Measurements from ENCODE around the gene LY6G6D. TPM values are rescaled to one million over a fixed set of nuclear protein-coding genes. Genes with fewer than 3 reads are reported as not detected.

The LY6G6D gene
- total and polyA plus RNA-seq, 11 donors: 0.75 TPM; not detected in 10

DNA sequence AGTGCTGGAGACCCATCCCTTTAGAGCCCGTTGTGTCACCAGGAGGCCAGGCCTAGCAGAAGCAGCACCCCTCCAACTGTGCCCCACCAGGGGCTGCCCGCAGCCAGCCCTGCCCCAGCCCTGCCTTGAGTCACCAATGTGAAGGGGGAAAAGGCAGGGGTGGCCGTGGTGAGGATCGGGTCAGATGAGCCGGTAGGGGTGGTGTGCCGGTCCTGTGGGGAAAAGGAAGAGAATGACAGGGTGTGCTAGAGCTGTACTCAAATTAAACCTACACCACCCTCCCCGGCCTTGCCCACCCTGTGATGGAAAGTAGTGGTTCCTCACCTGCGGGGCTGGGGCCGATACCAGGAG is 50.4 kb downstream of the LY6G6D start:
- ATAC-seq (no peak), DNase-seq (no peak)
- 87 to 96% (median 90%) methylated on average over 9 of the region's 9 CpGs for WGBS, 4 donors
- peaks cover 0 to 17% (median 0%) of the 10 kb centered on the region in 9 donors for H3K36me3 ChIP-seq
- intact Hi-C loops (cut with DNase I): loop anchor here in 4 of 10 donors (5.0 to 10.0 kb wide), 4 partner anchors 33 to 83 kb away; partner anchors contain the start of genes DDAH2 (in 2 of the 4) and LY6G5C (in 2 of the 4)
- H3K27ac ChIP-seq: no peak overlapping the region
- H3K4me1 ChIP-seq: peaks cover 0 to 32% (median 6%) of the 10 kb centered on the region in 12 donors
- no peaks in the 10 kb centered on the region for H3K27me3 ChIP-seq
- H3K9me3 ChIP-seq: no peaks in the 10 kb centered on the region
- no peak overlapping the region for H3K4me3 ChIP-seq
- no peak for TF ChIP-seq POLR2A (IDR thresholded peaks at IDR 0.05)
- TF ChIP-seq, protein P1, sequence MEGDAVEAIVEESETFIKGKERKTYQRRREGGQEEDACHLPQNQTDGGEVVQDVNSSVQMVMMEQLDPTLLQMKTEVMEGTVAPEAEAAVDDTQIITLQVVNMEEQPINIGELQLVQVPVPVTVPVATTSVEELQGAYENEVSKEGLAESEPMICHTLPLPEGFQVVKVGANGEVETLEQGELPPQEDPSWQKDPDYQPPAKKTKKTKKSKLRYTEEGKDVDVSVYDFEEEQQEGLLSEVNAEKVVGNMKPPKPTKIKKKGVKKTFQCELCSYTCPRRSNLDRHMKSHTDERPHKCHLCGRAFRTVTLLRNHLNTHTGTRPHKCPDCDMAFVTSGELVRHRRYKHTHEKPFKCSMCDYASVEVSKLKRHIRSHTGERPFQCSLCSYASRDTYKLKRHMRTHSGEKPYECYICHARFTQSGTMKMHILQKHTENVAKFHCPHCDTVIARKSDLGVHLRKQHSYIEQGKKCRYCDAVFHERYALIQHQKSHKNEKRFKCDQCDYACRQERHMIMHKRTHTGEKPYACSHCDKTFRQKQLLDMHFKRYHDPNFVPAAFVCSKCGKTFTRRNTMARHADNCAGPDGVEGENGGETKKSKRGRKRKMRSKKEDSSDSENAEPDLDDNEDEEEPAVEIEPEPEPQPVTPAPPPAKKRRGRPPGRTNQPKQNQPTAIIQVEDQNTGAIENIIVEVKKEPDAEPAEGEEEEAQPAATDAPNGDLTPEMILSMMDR (IDR thresholded peaks at IDR 0.05): no peak

DNA sequence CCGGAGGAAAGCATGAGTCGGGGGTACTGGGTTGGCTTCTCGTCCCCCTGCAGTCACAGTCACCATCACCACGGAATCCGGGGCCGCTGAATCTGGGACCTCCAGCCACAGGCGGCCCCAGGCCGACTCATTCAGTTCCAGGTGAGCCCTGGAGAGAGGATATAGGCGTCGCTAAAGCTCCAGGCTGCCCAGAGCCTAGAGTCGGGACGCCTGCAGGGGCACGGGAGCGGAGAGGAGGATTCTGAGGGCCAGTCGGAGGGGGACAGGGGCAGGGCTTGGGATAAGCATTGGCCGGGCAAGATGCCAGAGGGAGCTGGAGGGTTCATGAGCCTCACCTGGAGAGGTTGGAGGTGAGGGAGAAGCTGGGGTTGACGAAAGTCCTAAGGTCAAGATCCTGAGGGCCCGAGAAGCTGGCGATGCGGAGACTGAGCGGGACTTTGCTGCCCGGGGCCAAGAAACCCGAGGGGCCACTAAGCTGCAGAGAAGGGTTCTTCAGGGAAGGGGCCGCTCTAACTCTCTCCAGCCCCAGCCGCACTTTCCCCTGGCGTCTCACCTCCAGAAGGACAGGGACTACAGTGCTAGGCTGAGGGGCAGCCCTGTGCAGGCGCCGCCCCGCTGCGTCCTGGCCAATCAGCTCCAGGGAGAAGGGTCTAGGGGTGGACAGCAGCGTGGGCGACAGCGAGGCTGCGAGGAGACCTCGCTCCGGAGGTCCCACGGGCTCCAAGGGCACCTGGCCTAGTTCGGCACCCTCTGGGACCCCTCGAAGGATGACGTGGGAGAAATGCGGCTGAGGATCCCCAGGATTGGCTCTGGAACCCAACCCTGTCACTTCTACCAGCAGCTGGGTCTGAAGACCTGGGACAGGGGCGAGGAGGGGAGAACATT is 51.0 kb downstream of the LY6G6D start:
- ATAC-seq (peak in 2 of 4 donors; percentile 30 to 42), DNase-seq (no peak)
- no peaks in the 10 kb centered on the region for H3K27me3 ChIP-seq
- peaks cover 0 to 32% (median 6%) of the 10 kb centered on the region in 12 donors for H3K4me1 ChIP-seq
- 55 to 72% (median 61%) methylated on average over 37 to 42 of the region's 42 CpGs for WGBS, 4 donors
- no peaks in the 10 kb centered on the region for H3K9me3 ChIP-seq
- intact Hi-C loops (cut with DNase I): loop anchor here in 4 of 10 donors (5.0 to 10.0 kb wide), 4 partner anchors 34 to 84 kb away; partner anchors contain the start of genes DDAH2 (in 2 of the 4) and LY6G5C (in 2 of the 4)
- H3K4me3 ChIP-seq: peak overlapping the region in 6 of 12 donors; percentile 22 to 38 (median 26)
- peaks cover 0 to 14% (median 0%) of the 10 kb centered on the region in 9 donors for H3K36me3 ChIP-seq
- TF ChIP-seq, protein P1 (IDR thresholded peaks at IDR 0.05): no peak
- TF ChIP-seq POLR2A (IDR thresholded peaks at IDR 0.05): no peak
- no peak overlapping the region for H3K27ac ChIP-seq

DNA sequence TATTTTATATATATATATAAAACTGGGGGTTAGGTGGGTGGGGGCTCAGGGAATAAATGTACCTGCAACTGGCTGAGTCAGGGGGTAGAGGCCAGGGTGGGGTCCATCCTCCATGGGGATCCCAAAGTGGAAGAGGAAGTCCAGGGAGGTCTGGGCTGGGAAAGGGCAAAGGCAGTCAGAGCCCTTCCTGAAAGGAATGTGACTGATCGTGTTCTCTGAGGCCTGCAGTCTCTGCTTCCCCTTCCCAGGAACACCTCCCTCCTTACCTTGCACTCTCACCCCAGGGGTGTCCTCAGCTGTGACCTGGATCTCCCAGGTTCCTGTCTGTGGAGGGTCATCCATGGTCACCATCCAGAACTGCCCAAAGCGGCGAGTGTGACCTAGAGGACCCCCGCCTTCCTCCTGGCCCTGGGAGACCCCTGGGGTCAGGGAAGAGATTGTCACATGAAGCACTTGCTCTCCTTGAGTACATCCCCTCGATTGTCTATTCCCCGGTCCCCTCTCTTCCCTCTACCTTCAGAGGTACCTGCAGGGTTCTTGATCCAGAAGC is 52.0 kb downstream of the LY6G6D start:
- Histone ChIP-seq H3K27me3 (no peaks in the 10 kb centered on the region), H3K4me3 (no peak overlapping the region), H3K9me3 (no peaks in the 10 kb centered on the region), H3K36me3 (peaks cover 0 to 3% (median 0%) of the 10 kb centered on the region in 9 donors), H3K4me1 (peaks cover 0 to 32% (median 6%) of the 10 kb centered on the region in 12 donors), H3K27ac (no peak overlapping the region)
- ATAC-seq (no peak), DNase-seq (no peak)
- intact Hi-C loops (cut with DNase I): loop anchor here in 4 of 10 donors (5.0 to 10.0 kb wide), 4 partner anchors 35 to 85 kb away; partner anchors contain the start of genes DDAH2 (in 2 of the 4) and LY6G5C (in 2 of the 4)
- TF ChIP-seq, protein P1 (IDR thresholded peaks at IDR 0.05): no peak
- TF ChIP-seq POLR2A (IDR thresholded peaks at IDR 0.05): no peak
- 81 to 85% (median 82%) methylated on average over 6 of the region's 6 CpGs for WGBS, 4 donors

Small RNA genes lying within 50 kb of the gene (microRNA-seq; reads per million reads assigned to microRNA genes)
- 0 to 1.4 (median 1.1) reads per million in 4 donors for gene MIR4646

Other genes starting within 250 kb of the LY6G6D start
Only the 30 nearest of the 41 such genes appear.
- under 1 TPM in 2 of 9 donors, not detected in 7; 0.18 to 0.64 TPM for gene LTA, start 143.1 kb upstream of the LY6G6D start, total RNA-seq
- under 1 TPM in 1 of 2 donors, not detected in 1; 0.07 TPM for gene LTA, start 143.1 kb upstream of the LY6G6D start, polyA plus RNA-seq
- gene TNF, start 139.8 kb upstream of the LY6G6D start, total RNA-seq: 1 to 10 TPM in 3 of 9 donors, under 1 TPM in 5, not detected in 1; 0.32 to 7.6 (median 0.51) TPM
- gene TNF, start 139.8 kb upstream of the LY6G6D start, polyA plus RNA-seq: under 1 TPM; 0.15 to 0.32 TPM
- 10 to 100 TPM in 1 of 9 donors, 1 to 10 TPM in 2, under 1 TPM in 2, not detected in 4; 0.30 to 15.6 (median 1.0) TPM for gene LTB, start 132.9 kb upstream of the LY6G6D start, total RNA-seq
- gene LTB, start 132.9 kb upstream of the LY6G6D start, polyA plus RNA-seq: under 1 TPM; 0.50 to 0.72 TPM
- gene LST1, start 129.1 kb upstream of the LY6G6D start, total RNA-seq: 10 to 100 TPM in 2 of 9 donors, 1 to 10 TPM in 6, not detected in 1; 1.6 to 58.0 (median 3.7) TPM
- gene LST1, start 129.1 kb upstream of the LY6G6D start, polyA plus RNA-seq: 1 to 10 TPM; 2.3 to 5.2 TPM
- 1 to 10 TPM in 1 of 9 donors, under 1 TPM in 1, not detected in 7; 1.00 to 2.5 TPM for gene NCR3, start 122.3 kb upstream of the LY6G6D start, total RNA-seq
- not detected for gene NCR3, start 122.3 kb upstream of the LY6G6D start, polyA plus RNA-seq
- gene AIF1, start 100.1 kb upstream of the LY6G6D start, total RNA-seq: 100 to 1,000 TPM in 1 of 9 donors, 10 to 100 TPM in 3, 1 to 10 TPM in 5; 5.7 to 120 (median 9.5) TPM
- gene AIF1, start 100.1 kb upstream of the LY6G6D start, polyA plus RNA-seq: 10 to 100 TPM in 1 of 2 donors, 1 to 10 TPM in 1; 6.7 to 18.4 TPM
- 100 to 1,000 TPM in 4 of 9 donors, 10 to 100 TPM in 5; 75.1 to 119 (median 97.4) TPM for gene PRRC2A, start 94.6 kb upstream of the LY6G6D start, total RNA-seq
- gene PRRC2A, start 94.6 kb upstream of the LY6G6D start, polyA plus RNA-seq: 100 to 1,000 TPM in 1 of 2 donors, 10 to 100 TPM in 1; 88.1 to 111 TPM
- 100 to 1,000 TPM; 265 to 499 (median 284) TPM for gene BAG6, start 62.7 kb upstream of the LY6G6D start, total RNA-seq
- 100 to 1,000 TPM; 307 to 378 TPM for gene BAG6, start 62.7 kb upstream of the LY6G6D start, polyA plus RNA-seq
- gene APOM, start 59.5 kb upstream of the LY6G6D start, total RNA-seq: 1 to 10 TPM in 8 of 9 donors, under 1 TPM in 1; 0.54 to 4.3 (median 1.7) TPM
- 1 to 10 TPM; 2.4 to 6.6 TPM for gene APOM, start 59.5 kb upstream of the LY6G6D start, polyA plus RNA-seq
- gene C6orf47, start 54.6 kb upstream of the LY6G6D start, total RNA-seq: 10 to 100 TPM; 16.5 to 23.8 (median 20.0) TPM
- 10 to 100 TPM; 19.4 to 30.9 TPM for gene C6orf47, start 54.6 kb upstream of the LY6G6D start, polyA plus RNA-seq
- 10 to 100 TPM; 15.9 to 29.8 (median 19.5) TPM for gene GPANK1, start 50.4 kb upstream of the LY6G6D start, total RNA-seq
- gene GPANK1, start 50.4 kb upstream of the LY6G6D start, polyA plus RNA-seq: 10 to 100 TPM; 19.5 to 24.5 TPM
- gene CSNK2B, start 49.3 kb upstream of the LY6G6D start, total RNA-seq: 100 to 1,000 TPM; 111 to 323 (median 116) TPM
- 100 to 1,000 TPM; 124 to 203 TPM for gene CSNK2B, start 49.3 kb upstream of the LY6G6D start, polyA plus RNA-seq
- 10 to 100 TPM in 1 of 9 donors, 1 to 10 TPM in 8; 1.4 to 12.0 (median 4.6) TPM for gene LY6G5B, start 45.4 kb upstream of the LY6G6D start, total RNA-seq
- gene LY6G5B, start 45.4 kb upstream of the LY6G6D start, polyA plus RNA-seq: 1 to 10 TPM; 2.1 to 5.3 TPM
- gene LY6G5C, start 34.3 kb upstream of the LY6G6D start, total RNA-seq: 1 to 10 TPM; 1.3 to 3.1 (median 2.2) TPM
- gene LY6G5C, start 34.3 kb upstream of the LY6G6D start, polyA plus RNA-seq: 1 to 10 TPM; 1.4 to 3.0 TPM
- gene ABHD16A, start 12.0 kb upstream of the LY6G6D start, total RNA-seq: 10 to 100 TPM; 24.2 to 54.7 (median 27.4) TPM
- gene ABHD16A, start 12.0 kb upstream of the LY6G6D start, polyA plus RNA-seq: 10 to 100 TPM; 16.5 to 47.8 TPM
- not detected for gene LY6G6F, start 8.5 kb upstream of the LY6G6D start, total RNA-seq
- not detected for gene LY6G6F, start 8.5 kb upstream of the LY6G6D start, polyA plus RNA-seq
- gene LY6G6C, start 6.4 kb downstream of the LY6G6D start, total RNA-seq: under 1 TPM in 1 of 9 donors, not detected in 8; 0.27 TPM
- not detected for gene LY6G6C, start 6.4 kb downstream of the LY6G6D start, polyA plus RNA-seq
- under 1 TPM in 7 of 9 donors, not detected in 2; 0.19 to 1.00 (median 0.42) TPM for gene MPIG6B, start 8.0 kb downstream of the LY6G6D start, total RNA-seq
- gene MPIG6B, start 8.0 kb downstream of the LY6G6D start, polyA plus RNA-seq: under 1 TPM; 0.17 to 0.23 TPM
- gene DDAH2, start 14.0 kb downstream of the LY6G6D start, total RNA-seq: 10 to 100 TPM; 42.3 to 69.7 (median 53.2) TPM
- 10 to 100 TPM; 62.1 to 80.5 TPM for gene DDAH2, start 14.0 kb downstream of the LY6G6D start, polyA plus RNA-seq
- 100 to 1,000 TPM in 6 of 9 donors, 10 to 100 TPM in 3; 72.5 to 310 (median 124) TPM for gene CLIC1, start 21.2 kb downstream of the LY6G6D start, total RNA-seq
- gene CLIC1, start 21.2 kb downstream of the LY6G6D start, polyA plus RNA-seq: 100 to 1,000 TPM in 1 of 2 donors, 10 to 100 TPM in 1; 68.0 to 392 TPM
- 1 to 10 TPM in 7 of 9 donors, under 1 TPM in 2; 0.44 to 8.4 (median 1.9) TPM for gene MSH5, start 24.7 kb downstream of the LY6G6D start, total RNA-seq
- gene MSH5, start 24.7 kb downstream of the LY6G6D start, polyA plus RNA-seq: 1 to 10 TPM; 1.0 to 2.3 TPM
- 1 to 10 TPM in 1 of 9 donors, under 1 TPM in 2, not detected in 6; 0.73 to 1.5 (median 0.76) TPM for gene SAPCD1, start 47.3 kb downstream of the LY6G6D start, total RNA-seq
- under 1 TPM; 0.35 to 0.50 TPM for gene SAPCD1, start 47.3 kb downstream of the LY6G6D start, polyA plus RNA-seq
- gene VWA7, start 62.0 kb downstream of the LY6G6D start, total RNA-seq: 10 to 100 TPM in 7 of 9 donors, 1 to 10 TPM in 2; 8.0 to 25.8 (median 16.1) TPM
- 1 to 10 TPM; 4.0 to 6.2 TPM for gene VWA7, start 62.0 kb downstream of the LY6G6D start, polyA plus RNA-seq
- 10 to 100 TPM; 18.6 to 61.8 (median 26.1) TPM for gene VARS1, start 80.4 kb downstream of the LY6G6D start, total RNA-seq
- 10 to 100 TPM; 21.9 to 54.6 TPM for gene VARS1, start 80.4 kb downstream of the LY6G6D start, polyA plus RNA-seq
- gene LSM2, start 91.6 kb downstream of the LY6G6D start, total RNA-seq: 10 to 100 TPM; 22.9 to 37.4 (median 25.9) TPM
- 10 to 100 TPM; 27.5 to 64.7 TPM for gene LSM2, start 91.6 kb downstream of the LY6G6D start, polyA plus RNA-seq
- gene HSPA1L, start 99.9 kb downstream of the LY6G6D start, total RNA-seq: 1 to 10 TPM; 1.3 to 3.6 (median 1.8) TPM
- 1 to 10 TPM in 1 of 2 donors, under 1 TPM in 1; 0.95 to 1.9 TPM for gene HSPA1L, start 99.9 kb downstream of the LY6G6D start, polyA plus RNA-seq
- gene HSPA1A, start 100.2 kb downstream of the LY6G6D start, total RNA-seq: 100 to 1,000 TPM; 169 to 412 (median 197) TPM
- 100 to 1,000 TPM; 157 to 179 TPM for gene HSPA1A, start 100.2 kb downstream of the LY6G6D start, polyA plus RNA-seq
- 100 to 1,000 TPM; 120 to 306 (median 146) TPM for gene HSPA1B, start 112.4 kb downstream of the LY6G6D start, total RNA-seq
- 100 to 1,000 TPM in 1 of 2 donors, 10 to 100 TPM in 1; 35.2 to 149 TPM for gene HSPA1B, start 112.4 kb downstream of the LY6G6D start, polyA plus RNA-seq
- 10 to 100 TPM; 18.7 to 39.5 (median 27.6) TPM for gene NEU1, start 147.5 kb downstream of the LY6G6D start, total RNA-seq
- gene NEU1, start 147.5 kb downstream of the LY6G6D start, polyA plus RNA-seq: 10 to 100 TPM; 19.1 to 63.1 TPM
- gene SLC44A4, start 163.6 kb downstream of the LY6G6D start, total RNA-seq: not detected
- under 1 TPM in 1 of 2 donors, not detected in 1; 0.07 TPM for gene SLC44A4, start 163.6 kb downstream of the LY6G6D start, polyA plus RNA-seq